PC-3 (cell line): ENCODE measurements around the gene SOS1. TPM values are rescaled to one million over a fixed set of nuclear protein-coding genes. Genes with fewer than 3 reads are reported as not detected.

Experiments used
- ATAC-seq: fragments of 200-7000 bp; cut with Tn5 transposase; 2 replicates; pipeline ENCODE4 v1.9.1; 2020; ENCODE audit warnings: mild to moderate bottlenecking, moderate library complexity
- BruUV-seq: library from RNA; stranded (reverse); fragments of 400-500 nt; replicated peaks from 2 replicates; lab custom pipeline; 2021; lab: Mats Ljungman, UMichigan
- CTCF ChIA-PET: fragments of 300-600 bp; sonication (Branson Sonifier 250); formaldehyde crosslinking; loops from one replicate; lab custom pipeline; 2022; ENCODE audit warnings: antibody characterized with exemption; lab: Charles Lee
- POLR2A ChIA-PET: fragments of 300-600 bp; sonication (Branson Sonifier 250); formaldehyde crosslinking; loops from one replicate; lab custom pipeline; 2022; ENCODE audit warnings: antibody characterized with exemption; ENCODE audit not compliant: unreplicated experiment; lab: Charles Lee
- DNase-seq: peaks from one replicate; pipeline ENCODE4 v3.0.0-alpha.2; 2015
- H2AFZ ChIP-seq: fragments of 300-600 bp; sonication (generic); 2 replicates; pipeline ENCODE4 v1.6.0; 2016; ENCODE audit warnings: antibody characterized with exemption, low read length
- H3F3A ChIP-seq: fragments of 300-600 bp; sonication (generic); one replicate; pipeline ENCODE4 v1.6.0; 2017; ENCODE audit warnings: antibody characterized with exemption, low read length, control low read depth, mild to moderate bottlenecking; ENCODE audit not compliant: unreplicated experiment
- H3K27ac ChIP-seq: fragments of 300-600 bp; sonication (generic); 2 replicates; pipeline ENCODE4 v1.5.1; 2016; ENCODE audit warnings: mild to moderate bottlenecking, low read length
- H3K27me3 ChIP-seq: fragments of 300-600 bp; sonication (generic); 2 replicates; pipeline ENCODE4 v1.6.1; 2016; ENCODE audit warnings: low read length, mixed read lengths
- H3K36me3 ChIP-seq: fragments of 300-600 bp; sonication (generic); 2 replicates; pipeline ENCODE4 v1.6.1; 2016; ENCODE audit warnings: low read depth, mixed run types, low read length, mixed read lengths
- H3K4me1 ChIP-seq: fragments of 300-600 bp; sonication (generic); 2 replicates; pipeline ENCODE4 v1.5.1; 2016; ENCODE audit warnings: low read length; ENCODE audit not compliant: insufficient read depth
- H3K4me2 ChIP-seq: fragments of 300-600 bp; sonication (generic); 2 replicates; pipeline ENCODE4 v1.6.0; 2016; ENCODE audit warnings: low read length
- H3K4me3 ChIP-seq: fragments of 300-600 bp; sonication (generic); 2 replicates; pipeline ENCODE4 v1.5.1; 2016; ENCODE audit warnings: mild to moderate bottlenecking, low read length, mixed read lengths
- H3K79me2 ChIP-seq: fragments of 300-600 bp; sonication (generic); 2 replicates; pipeline ENCODE4 v1.6.1; 2017; ENCODE audit warnings: low read length, mixed read lengths
- H3K9ac ChIP-seq: fragments of 300-600 bp; sonication (generic); 2 replicates; pipeline ENCODE4 v1.6.0; 2016; ENCODE audit warnings: mild to moderate bottlenecking, low read length
- H3K9me2 ChIP-seq: fragments of 300-600 bp; sonication (generic); replicated peaks from 2 replicates; pipeline ENCODE4 v1.6.1; 2016; ENCODE audit warnings: mixed run types, low read length, mixed read lengths
- H3K9me3 ChIP-seq: fragments of 300-600 bp; sonication (generic); 2 replicates; pipeline ENCODE4 v1.6.1; 2016; ENCODE audit warnings: low read length, mixed read lengths
- H4K20me1 ChIP-seq: fragments of 300-600 bp; sonication (generic); 2 replicates; pipeline ENCODE4 v1.6.1; 2016; ENCODE audit warnings: low read length, mixed read lengths
- CTCF ChIP-seq: fragments of 300-600 bp; sonication (generic); conservative IDR thresholded peaks from 2 replicates; pipeline ENCODE4 v1.5.1; 2017; ENCODE audit warnings: antibody characterized with exemption, low read depth, mild to moderate bottlenecking, low read length
- EZH2 ChIP-seq: fragments of 300-600 bp; sonication (generic); IDR thresholded peaks from one replicate; pipeline ENCODE4 v1.6.1; 2017; ENCODE audit warnings: antibody characterized with exemption, mild to moderate bottlenecking, low read length; ENCODE audit not compliant: unreplicated experiment
- EZH2phosphoT487 ChIP-seq: fragments of 300-600 bp; sonication (generic); IDR thresholded peaks from 2 replicates; pipeline ENCODE4 v1.6.1; 2018; ENCODE audit warnings: mild to moderate bottlenecking, antibody characterized with exemption, low read length, borderline replicate concordance
- intact Hi-C: fragments of 100-400 bp; cut with micrococcal nuclease; formaldehyde crosslinking; loops from 2 replicates; pipeline ENCODE4 v1.9.0; 2023
- total RNA-seq: library from RNA; depleted of rRNA; stranded (reverse); fragments of >200 nt; gene quantifications from 2 replicates; pipeline ENCODE4 v1.2.3, GENCODE V29; 2014

Gene SOS1
- total RNA-seq, 1 experiment from 2014 or later = 9.7 TPM

- no peak overlapping the region for H3K27ac ChIP-seq
- H3K36me3 ChIP-seq = no peaks in the 10 kb centered on the region
- H3K9me2 ChIP-seq = no peaks in the 10 kb centered on the region
- no peaks in the 10 kb centered on the region for H3K79me2 ChIP-seq
- H3K27me3 ChIP-seq = no peaks in the 10 kb centered on the region
- no peak overlapping the region for H2AFZ ChIP-seq
- H3K9ac ChIP-seq = no peak overlapping the region
- no peaks in the 10 kb centered on the region for H3K9me3 ChIP-seq
- ChIA-PET POLR2A (no interaction called here), CTCF (no interaction called here)
- no peak overlapping the region for H3K4me3 ChIP-seq
- H3F3A ChIP-seq = peaks cover 4% of the 10 kb centered on the region
- TF ChIP-seq EZH2phosphoT487 (no peak), CTCF (no peak), EZH2 (no peak)
- intact Hi-C loops = loop anchor here (5.0 kb wide), 1 partner anchor 92 kb away; no protein-coding TSS in a partner anchor
- no peak overlapping the region for H3K4me2 ChIP-seq
- H4K20me1 ChIP-seq = no peaks in the 10 kb centered on the region
- ATAC-seq (no peak), DNase-seq (no peak)
- no TSS peak for BruUV-seq
- H3K4me1 ChIP-seq = peaks cover 21% of the 10 kb centered on the region
Observed at GRCh38 chr2:38945372-38945771, 175.5 kb downstream of the SOS1 start.

GRCh38 chr2:38943784-38944183 lies 177.1 kb downstream of the SOS1 start:
- Histone ChIP-seq H3K27me3 (no peaks in the 10 kb centered on the region), H3K9ac (no peak overlapping the region), H3K36me3 (no peaks in the 10 kb centered on the region), H4K20me1 (no peaks in the 10 kb centered on the region), H3K4me3 (no peak overlapping the region), H3K9me3 (no peaks in the 10 kb centered on the region), H3K79me2 (no peaks in the 10 kb centered on the region), H3K9me2 (no peaks in the 10 kb centered on the region), H3K4me2 (no peak overlapping the region), H2AFZ (no peak overlapping the region), H3K4me1 (peaks cover 21% of the 10 kb centered on the region), H3K27ac (no peak overlapping the region), H3F3A (peaks cover 4% of the 10 kb centered on the region)
- ChIA-PET CTCF (interaction anchor here (0.6 kb wide), 1 partner anchor 177 kb away, joined by 5 read pairs; the partner anchor contains the start of gene SOS1), POLR2A (no interaction called here)
- TF ChIP-seq EZH2 (no peak), CTCF (no peak), EZH2phosphoT487 (no peak)
- ATAC-seq (no peak), DNase-seq (no peak)
- intact Hi-C loops = no loop called here
- BruUV-seq = no TSS peak

- Histone ChIP-seq H3K27ac (no peak overlapping the region), H3K9me2 (no peaks in the 10 kb centered on the region), H2AFZ (no peak overlapping the region), H3F3A (no peaks in the 10 kb centered on the region), H3K9me3 (no peaks in the 10 kb centered on the region), H3K36me3 (no peaks in the 10 kb centered on the region), H3K79me2 (no peaks in the 10 kb centered on the region), H4K20me1 (no peaks in the 10 kb centered on the region), H3K4me3 (no peak overlapping the region), H3K4me2 (no peak overlapping the region), H3K27me3 (no peaks in the 10 kb centered on the region), H3K9ac (no peak overlapping the region), H3K4me1 (peaks cover 6% of the 10 kb centered on the region; the same call in 1 of the 2 replicates)
- DNase-seq (no peak), ATAC-seq (no peak)
- no peak for TF ChIP-seq CTCF
- no peak for TF ChIP-seq EZH2phosphoT487
- TF ChIP-seq EZH2 = no peak
- intact Hi-C loops = no loop called here
- no TSS peak for BruUV-seq
- ChIA-PET POLR2A (no interaction called here), CTCF (no interaction called here)
Observed at GRCh38 chr2:38940746-38941145, 180.1 kb downstream of the SOS1 start.
